OCI-M2 (cell line): Measurements from ENCODE around the gene WDCP.
"Not testable (repeated sequence)": the region's sequence is repeated elsewhere in the genome, so short reads cannot be mapped to it uniquely, and the experiment has no call there.

Source experiments
- DNase-seq: peaks from one replicate; lab custom pipeline; 2025; ENCODE audit not compliant: unreplicated experiment; lab: John Stamatoyannopoulos, UW

Gene WDCP

DNA sequence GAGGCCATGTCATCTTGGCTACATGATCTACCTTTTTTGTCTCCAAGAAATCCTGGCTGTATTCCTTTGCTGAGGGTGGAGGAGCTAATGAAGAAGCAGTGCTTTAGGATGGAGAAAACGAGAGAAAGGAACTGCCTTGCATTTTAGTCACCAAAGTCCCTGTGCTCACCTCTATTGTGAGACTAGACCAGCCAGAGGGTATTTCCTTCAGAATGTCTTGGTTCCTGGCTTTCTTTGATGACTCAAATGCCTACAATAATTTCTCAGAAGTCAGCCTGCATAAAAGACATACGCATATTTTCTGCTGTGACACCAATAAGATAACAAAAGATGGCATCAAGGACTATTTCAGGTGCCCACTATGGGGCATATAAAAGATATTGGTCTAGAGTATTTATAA is 18.1 kb upstream of the WDCP start:
- no peak for DNase-seq

DNA sequence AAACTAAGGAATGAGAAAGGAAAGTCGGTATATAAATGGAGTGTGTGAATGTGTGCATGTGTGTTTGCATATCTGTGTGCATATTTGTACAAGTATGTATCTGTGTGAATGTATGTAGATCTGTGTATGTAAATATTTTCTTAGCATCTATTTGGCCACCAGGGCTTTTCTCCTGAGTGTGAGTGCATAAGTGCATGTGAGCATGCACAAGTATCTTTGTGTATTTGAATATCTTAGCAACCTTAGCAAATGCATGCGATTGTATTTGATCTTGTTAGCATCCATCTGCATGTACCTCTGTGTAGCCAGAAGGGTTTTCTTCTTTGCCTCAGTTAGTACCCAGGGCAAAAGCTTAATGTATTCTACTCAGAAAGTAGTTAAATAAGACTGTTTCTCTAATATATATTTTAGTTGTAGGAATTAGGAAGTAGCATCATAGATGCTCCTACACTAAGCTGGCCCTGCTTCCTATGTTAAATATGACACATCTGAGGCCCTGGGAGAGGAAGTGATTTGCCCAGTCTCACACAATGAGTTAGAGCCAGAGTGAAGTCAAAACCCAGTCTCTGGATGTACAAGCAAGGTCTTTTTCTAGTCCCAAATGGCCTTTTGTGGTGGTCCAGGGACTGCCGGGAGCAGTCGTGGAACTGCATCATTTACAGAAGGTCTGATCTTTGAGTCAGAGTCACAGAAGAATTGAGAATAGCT is 11.5 kb upstream of the WDCP start:
- DNase-seq: no peak

DNA sequence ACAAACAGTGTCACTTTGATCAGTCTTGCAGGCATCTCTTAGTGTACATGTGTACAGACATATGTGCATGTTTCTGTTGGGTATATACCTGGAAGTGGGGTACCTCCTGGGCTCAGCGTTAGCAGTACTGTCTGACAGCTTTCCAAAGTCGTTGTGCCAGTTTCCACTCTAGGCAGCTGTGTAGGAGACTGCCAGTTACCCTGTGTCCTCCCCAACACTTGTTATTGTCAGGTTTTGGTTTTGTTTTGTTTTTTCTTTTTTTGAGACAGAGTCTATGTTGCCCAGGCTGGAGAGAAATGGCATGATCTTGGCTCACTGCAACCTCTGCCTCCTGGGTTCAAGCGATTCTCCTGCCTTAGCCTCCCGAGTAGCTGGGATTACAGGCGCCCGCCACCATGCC is 8.6 kb upstream of the WDCP start:
- DNase-seq: no peak

DNA sequence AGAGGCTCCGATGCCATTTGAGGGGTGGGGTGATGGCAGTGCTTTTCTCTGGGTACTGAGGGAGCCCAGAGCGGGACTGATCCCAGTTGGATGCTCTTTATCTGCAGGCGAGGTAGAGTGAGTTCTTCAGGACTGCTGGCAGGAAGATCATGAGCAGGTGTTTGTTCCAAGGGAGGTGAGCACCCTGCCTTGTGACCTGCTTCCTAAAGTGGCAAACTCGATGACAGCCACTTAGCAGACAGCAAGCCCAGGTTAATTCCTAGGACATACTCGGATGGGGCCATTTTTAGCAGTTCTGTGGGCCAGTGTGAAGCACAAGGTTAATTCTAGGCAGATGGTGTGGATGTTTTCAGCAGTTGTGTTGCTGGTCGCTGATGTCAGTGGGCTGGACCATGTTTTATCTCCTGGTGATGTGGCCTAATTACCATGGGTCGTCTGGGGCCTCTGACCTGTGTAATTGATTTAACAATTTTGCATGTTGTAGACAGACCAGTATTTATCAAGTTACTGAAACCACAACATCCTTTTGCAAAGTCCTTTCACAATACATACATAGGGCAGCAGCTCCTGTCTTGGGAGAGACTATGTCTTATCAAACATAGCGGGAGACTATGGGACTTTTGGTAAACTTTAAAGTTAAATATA is 7.3 kb upstream of the WDCP start:
- no peak for DNase-seq

DNA sequence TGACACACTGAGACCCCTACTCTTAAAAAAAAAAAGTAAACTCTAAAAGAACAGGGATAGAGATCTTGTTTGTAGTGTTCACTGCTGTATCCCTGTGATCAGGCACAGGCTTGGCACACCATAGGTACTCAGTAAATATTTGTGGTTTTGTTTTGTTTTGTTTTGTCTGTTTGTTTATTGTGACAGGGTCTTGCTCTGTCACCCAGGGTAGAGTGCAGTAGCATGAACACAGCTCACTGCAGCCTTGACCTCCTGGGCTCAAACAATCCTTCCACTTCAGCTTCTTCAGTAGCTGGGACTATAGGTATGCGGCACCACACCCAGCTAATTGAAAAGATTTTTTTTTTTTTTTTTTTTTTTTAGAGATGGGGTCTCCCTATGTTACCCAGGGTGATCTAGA is 5.8 kb upstream of the WDCP start:
- DNase-seq: no peak

DNA sequence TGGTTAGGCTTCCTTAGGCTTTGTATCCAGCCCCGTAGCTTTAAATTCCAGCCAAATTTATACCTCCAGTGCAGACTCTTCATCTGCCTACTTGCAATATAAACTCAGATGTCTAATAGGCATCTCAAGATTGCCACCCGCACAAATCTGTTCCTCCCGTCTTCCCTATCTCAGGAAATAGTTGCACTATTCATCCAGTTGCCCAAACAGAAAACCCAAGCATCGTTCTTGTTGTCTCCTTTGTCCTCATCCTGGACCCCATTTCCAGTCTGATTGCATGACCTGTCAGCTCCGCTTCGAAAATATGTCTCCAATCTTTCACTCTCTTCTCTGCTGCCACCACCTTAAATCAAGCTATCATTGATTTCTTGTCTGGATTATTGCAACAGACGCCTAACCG is 4.6 kb upstream of the WDCP start:
- DNase-seq: no peak

DNA sequence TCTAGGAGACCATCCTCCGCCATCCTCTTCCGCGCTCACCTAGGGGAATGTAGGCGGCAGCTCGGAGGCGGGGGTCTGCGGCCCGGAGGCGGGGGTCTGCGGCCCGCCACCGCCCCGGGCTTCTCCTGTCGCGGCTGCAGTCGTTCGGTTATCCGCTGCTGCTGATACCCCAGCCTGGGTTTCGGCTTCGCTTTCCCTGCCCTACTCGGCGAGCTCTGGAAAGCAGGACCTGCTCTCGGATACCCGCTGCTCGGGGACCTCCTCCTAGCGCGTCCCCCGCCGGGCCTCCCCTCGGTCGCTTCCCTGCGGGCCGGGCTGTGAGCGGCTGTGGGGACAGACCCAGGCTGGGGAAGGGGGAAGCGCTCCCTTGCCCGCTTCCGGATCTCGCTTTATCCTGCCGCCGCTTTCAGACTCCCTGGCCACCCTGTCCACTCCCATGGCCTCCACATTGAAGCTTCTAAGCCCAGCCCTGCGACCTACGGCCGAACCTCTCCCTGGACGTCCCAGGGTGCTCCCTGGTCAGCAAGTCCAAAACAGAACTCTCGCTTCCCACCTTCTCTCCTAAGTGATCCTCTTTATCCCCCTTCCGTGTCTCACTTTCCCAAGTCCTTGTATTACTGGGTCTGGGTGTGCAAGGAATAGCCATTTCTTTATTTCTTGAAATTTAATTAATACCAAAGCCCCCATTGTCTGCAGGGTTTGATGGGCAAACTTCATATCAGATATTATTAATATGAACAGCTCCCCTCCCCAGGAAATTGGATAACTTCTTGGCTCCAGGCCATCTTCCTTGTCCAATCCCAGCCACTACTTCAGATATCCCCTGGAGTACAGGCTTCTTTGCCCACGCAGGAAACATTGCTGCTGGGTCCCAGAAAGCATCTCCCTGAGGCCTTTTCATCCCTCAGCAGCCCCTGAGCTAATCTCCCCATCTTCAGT is 3.1 kb upstream of the WDCP start:
- no peak for DNase-seq

DNA sequence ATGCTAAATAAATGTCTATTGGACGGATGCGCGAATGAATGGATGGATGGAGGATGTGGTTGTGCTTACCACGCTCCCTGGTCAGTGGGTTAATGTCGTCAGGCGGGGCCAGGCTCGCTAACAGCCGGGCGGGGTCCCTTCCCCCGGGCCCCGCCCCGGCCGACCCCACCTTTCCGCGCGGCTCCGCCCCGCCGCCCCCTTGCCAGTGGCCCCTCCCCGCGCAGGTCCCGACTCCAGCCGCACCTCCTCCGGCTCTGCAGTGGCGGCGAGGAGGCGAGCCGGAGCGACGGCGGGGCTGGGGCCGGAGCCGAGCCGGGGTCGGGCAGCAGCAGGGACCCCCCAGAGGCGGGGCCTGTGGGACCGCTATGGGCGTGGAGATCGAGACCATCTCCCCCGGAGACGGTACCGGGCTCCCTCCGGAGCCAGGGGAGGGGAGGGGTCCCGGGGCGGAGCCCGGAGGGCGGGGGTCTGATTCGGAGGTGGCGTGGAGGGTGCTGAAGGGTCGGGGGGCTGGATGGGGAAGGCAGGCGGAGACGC is 2.4 kb upstream of the WDCP start, which contains the start of gene FKBP1B:
FKBP1B (plus strand) TSS at position 257 of the 537 bp plus-strand sequence; CDS start at position 366, 109 bp downstream.
- no peak for DNase-seq

DNA sequence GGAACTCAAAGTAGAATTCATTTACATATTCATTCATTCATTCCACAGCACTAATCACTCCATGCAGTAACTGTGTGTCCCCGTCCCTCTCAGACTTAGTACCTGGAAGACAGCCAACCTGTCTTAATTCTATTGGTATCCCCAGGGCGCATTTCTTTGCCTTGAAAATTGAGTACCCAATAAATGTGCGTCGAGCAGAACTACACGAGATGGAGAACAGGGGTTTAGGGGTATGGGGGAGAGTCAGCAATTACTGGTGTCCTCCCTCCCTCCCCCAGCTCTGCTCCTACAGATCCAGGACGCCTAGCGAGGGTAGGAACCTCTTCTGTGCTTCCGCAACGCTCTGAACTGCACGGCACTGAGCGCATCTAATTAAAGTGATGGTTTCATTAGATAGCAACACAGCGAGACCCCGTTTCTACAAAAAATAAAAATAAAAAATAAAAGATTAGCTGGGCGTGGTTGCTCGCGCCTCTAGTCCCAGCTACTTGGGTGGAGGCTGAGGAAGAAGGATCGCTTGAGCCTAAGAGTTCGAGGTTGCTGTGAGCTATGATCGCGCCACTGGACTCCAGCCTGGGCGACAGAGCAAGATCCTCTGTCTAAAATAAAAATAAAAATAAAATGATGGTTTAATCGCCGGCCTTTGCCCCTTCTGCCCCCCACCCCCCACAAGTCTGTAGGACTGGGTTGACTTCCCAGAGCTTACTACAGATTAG is 1.7 kb upstream of the WDCP start:
- no peak for DNase-seq

DNA sequence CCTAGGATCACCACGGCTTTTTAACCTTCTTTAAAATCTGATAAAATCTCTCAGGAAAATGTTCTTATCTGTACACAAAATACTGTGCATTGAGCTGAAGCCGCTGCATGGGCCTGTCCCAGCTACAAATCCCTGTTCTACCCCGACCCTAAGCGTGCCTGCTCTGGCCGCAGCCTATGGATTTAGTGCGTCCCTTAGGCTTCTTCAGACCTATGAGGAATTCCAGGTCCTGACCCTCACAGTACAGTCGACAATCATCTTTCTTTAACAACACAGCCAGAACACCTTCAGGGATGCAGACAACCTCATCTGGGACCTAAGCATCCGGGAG is 477 bp upstream of the WDCP start:
- no peak for DNase-seq

DNA sequence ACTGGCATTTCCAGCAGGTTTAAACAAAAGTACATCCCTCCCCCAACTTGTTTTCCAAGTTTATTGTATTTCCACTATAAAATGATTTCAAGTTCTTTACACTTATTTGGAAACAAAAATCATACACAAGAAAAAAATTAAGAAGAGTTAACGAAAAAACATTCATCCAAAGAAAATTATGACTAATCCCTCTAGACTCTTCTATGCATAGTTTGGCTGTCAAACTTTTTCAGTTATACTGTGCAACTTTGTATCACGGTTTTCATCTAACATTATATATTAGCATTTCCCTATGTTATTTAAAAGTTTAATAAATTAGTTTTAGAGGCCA is 627 bp downstream of the WDCP start:
- DNase-seq: no peak

DNA sequence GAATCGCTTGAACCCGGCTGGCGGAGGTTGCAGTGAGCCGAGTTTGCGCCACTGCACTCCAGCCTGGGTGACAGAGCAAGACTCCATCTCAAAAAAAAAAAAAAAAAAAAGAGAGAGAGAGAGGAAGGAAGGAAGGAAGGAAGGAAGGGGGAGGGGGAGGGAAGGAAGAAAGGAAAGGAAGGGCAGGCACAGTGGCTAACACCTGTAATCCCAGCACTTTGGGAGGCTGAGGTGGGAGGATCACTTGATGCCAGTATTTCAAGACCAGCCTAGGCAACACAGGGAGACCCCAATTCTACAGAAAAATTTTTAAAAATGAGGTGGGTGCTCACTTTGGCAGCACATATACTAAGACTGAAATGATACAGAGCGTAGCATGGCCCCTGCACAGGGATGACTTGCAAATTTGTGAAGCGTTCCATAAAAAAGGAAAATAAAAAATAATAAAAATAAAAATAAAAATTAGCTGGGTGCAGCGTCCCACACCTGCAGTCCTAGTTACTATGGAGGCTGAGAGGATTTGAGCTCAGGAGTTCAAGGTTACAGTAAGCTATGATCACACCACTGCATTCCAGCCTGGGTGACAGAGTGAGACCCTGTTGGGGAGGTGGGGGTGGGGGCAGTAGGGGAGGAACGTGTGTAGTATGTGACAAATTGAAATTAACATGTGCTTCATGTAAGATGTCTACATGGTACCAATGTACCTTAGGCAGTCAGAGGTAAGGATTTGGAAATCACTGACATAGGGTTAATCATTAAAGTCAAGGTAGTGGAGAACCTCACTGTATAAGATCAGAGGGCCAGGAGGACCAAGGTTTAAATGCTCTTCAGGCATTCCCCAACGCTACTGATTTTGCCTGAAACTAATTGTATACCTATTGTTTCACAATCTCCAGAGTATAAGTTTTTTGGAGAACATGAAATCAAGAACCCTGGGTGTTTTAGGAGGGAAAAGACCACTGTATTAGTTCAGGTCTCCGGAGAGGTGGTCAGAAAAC is 1.4 kb downstream of the WDCP start:
- no peak for DNase-seq

DNA sequence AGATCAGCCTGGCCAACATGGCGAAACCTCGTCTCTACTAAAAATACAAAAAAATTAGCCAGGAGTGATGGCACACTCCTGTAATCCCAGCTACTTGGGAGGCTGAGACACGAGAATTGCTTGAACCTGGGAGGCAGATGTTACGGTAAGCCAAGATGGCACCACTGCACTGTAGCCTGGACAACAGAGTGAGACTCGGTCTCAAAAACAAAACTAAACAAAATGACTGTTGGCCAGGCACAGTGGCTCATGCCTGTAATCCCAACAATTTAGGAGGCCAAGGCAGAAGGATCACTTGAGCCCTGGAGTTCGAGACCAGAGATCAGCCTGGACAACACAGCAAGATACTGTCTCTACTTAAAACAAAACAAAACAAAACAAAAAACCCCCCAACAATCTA is 4.1 kb downstream of the WDCP start:
- DNase-seq: not testable (repeated sequence)

DNA sequence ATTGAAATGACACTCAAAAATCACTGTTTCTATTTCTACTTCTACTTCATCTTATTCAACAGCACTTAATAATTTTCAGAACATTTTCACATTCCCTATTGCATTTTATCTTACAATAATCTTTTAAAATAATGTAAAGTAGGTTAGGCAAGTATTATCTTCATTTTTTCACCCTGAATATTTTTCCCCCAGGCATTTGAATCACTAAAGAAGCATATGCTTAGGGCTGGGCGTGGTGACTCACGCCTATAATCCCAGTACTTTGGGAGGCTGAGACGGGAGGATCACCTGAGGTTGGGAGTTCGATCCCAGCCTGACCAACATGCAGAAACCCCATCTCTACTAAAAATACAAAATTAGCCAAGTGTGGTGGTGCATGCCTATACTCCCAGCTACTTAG is 6.7 kb downstream of the WDCP start:
- no peak for DNase-seq

DNA sequence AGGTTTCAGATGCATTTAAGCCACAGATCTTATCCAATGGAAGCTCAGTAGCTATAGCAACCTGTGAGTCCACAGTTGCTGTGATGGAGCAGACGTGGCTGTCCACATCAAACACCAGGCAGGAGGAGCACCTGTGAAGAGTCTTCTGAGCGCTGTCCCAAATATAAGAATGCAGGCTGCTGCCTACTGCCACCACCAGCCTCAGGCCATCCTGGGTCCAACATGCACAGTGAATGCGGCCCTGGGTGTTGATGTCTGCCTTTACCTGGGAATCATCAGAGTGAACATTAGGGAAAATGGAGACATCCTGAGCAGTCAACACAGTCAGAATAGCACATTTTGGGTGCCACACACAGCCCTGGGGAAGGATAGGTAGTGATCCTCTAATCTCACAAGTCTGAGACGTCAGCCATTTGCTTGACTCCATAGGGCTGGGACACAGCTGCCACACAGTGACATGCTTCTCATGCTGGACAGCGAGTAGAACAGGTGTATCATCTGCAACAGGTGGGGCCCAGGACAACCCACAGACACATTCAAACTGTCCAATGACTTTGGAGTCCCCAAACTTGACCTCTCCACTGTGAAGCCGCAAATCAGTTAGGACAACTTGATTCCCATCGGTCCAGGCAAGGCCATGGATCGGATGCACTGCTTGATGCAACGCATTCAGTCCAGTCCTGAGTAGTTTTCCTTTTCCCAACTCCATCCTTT is 8.2 kb downstream of the WDCP start:
- DNase-seq: no peak

DNA sequence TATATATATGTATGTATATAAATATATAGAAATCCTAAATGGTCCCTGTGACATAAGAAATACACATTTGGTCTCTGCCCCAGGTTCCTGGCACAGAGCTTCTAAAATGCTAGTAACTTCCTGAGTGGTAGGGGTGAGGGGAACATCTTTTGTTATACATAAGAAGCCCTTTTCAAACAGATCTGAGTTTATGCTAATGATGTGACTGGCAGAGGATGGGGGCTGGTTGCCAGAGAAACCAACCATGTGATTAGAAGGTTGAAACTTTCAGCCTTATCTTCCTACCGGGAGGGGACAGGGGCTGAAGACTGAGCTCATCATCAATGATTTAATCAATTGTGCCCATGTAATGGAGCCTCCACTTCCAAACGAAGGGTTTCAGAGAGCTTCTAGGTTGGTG is 21.0 kb downstream of the WDCP start:
- no peak for DNase-seq

DNA sequence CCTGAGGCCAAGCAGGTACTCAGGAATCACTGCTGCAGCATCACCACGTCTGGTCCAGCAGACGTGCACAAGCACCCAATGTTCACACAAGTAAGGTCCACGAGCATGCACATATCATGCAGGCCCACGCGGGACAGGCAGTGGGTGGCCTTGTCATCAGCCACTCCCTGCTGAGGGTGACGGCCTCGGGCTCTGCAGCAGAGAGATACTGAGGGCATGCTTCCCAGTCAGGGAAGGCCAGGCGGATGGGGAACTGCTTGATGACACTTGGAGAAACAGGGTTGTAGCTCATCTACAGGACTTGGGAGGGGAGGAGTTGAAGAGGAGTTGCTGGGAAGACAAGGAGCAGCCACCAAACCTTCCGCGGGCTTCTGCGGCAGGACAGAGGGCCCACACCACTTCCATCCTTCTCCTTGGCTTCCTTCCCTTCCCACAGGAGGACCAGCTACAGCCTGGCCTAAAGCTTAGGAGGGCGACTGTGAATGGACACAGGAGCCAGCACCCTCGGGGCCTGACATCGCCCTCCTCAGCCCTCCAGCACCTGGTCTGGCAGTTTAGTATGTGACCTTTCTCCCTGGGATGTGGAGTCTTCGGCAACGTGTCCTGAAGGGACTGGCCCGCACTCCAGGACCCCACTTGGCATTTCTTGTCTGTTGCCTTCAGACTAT is 22.1 kb downstream of the WDCP start:
- DNase-seq: no peak

DNA sequence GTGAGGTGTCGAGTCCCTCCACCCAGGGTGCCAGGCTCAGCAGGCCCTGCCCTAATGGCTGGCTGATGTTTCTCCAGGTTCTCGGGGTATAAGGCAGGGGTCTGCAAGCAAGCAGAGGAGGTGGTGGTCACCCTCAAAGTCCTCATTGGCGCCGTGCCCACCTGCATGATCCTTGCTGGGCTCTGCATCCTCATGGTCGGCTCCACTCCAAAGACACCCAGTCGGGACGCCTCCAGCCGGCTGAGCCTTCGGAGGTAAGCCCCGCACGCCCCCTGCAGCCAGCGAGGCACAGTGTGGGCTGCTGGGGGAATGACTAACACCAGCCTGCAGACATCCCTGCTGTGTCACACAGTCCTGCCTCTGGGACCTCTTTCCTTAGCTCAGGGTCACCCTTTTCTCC is 23.2 kb downstream of the WDCP start:
- no peak for DNase-seq
